Measurements from ENCODE around the gene SORBS2.

SORBS2 gene

DNA sequence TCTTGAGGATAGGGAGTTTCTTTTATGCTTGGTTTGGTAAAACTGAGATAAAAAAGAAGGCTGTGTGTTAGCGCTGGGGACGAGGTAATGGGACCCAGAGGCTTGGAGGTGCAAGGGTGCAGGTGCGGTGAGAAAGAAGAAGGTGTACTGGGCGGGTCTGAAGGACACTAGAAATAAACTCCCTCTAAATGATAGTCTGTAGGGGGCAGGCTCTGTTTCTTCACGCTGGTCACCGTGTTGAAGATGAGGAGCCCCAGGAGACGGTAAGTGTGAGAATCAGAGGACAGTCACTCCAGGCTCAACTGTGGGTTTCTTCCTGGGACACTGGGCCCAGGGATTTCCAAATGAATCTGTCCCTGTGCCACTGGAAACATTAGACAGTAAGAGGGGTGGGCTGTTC, 131.4 kb downstream of the SORBS2 start:
- in situ Hi-C loops (cut with MboI; ENCODE audit: low sequenced_read_pairs): no loop called here

DNA sequence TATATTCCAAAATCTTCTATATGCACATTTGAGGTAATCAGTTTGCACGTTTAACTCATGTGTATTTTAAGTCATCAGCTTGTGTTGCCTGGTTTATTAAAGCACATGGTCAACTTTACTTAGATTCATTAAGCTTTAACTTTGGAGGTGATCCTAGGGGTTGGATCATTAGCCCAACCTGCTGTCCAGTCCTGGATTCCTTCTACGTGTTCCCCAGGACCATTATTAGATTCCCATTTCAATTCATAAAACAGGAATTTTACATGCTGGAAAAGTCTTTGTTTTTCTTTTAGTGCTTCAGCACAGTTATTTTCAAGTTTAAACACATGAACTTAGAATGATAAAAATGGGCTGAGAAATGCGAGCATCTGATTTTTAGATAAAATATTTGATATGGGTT, 132.5 kb downstream of the SORBS2 start:
- in situ Hi-C loops (cut with MboI; ENCODE audit: low sequenced_read_pairs): no loop called here

DNA sequence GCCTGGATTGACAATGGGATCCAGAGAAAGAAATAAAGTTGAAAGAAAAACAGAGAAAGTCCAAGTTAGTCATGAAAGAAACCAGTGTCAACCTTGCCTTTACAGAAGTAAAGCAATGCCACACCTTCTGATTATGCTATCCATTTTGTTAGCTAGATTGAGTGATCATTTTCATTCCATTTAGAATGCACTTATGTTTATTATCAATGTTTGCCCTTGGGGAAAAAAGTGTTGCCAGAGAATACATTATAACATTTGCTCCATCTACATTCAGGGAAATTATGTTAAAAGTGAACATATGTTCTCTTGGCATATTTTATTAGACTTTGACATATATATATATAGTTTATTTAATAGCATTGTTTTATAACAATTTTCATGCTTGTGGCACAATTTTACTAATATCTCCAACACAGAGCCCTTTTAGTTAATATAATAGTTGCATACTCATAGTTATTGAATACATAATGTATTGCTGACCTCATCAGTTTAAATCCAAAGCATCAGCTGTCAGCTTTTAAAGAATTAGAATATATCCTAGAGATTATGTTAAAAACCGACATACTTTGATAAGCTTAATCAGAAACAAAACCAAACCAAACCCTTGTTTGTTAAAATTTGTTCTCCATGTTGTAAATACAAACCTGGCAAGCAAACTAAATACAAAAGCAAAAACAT, 134.2 kb downstream of the SORBS2 start:
- in situ Hi-C loops (cut with MboI; ENCODE audit: low sequenced_read_pairs): no loop called here

DNA sequence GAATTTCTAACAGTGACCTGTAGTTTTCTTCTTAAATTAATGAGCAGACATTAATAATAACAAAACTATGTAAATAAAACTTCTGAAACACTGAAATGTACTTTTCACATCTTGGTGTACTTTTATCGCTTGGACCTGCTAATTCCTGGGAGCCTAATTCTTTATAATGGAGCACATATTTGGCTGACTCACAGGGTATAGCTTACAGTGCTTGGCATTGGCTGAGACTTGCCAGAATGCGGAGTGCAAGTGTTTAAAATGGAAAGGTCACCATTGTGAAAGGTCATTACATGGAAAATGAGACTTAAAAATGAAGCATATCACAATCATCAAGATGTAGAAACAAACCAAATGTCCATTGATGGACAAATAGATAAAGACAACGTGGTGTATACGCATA, 139.4 kb downstream of the SORBS2 start:
- in situ Hi-C loops (cut with MboI; ENCODE audit: low sequenced_read_pairs): no loop called here

DNA sequence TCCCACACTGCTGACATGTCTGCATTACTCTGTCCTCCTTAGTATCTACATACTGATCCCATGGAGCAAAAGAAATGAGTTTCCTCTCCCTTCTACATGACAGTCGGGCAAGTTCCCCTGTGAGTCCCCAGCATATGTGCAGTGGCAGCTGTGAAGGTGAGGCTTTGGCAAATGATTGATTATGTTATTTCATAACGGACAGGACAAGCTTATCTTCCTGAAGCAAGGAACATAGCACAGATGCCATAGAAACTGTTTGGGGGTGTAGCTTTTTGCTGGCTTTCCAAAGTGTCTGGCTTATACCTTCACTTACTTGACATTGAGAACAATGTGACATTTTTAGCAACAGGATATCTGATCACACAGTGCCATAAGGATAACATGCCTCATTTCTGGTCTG, 139.8 kb downstream of the SORBS2 start:
- in situ Hi-C loops (cut with MboI; ENCODE audit: low sequenced_read_pairs): no loop called here

DNA sequence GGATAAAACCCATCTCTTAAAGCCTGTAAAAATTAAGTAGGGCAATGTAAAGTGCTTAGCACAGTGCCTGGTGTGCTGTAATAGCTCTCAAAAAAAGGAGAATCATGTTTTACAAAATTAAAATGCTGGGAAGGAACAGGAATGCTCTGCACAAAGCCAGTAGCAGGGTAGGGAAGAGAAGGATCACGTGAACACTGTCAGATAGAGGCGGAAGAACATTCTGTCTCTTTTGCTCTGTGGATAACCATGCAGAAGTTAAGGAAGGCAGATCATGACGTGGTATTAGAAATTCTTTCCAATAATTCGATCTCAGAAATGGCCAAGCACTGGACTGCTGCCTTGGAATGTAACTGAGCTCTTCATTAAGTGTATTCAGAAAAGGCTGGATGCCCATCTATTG, 140.5 kb downstream of the SORBS2 start:
- in situ Hi-C loops (cut with MboI; ENCODE audit: low sequenced_read_pairs): no loop called here

DNA sequence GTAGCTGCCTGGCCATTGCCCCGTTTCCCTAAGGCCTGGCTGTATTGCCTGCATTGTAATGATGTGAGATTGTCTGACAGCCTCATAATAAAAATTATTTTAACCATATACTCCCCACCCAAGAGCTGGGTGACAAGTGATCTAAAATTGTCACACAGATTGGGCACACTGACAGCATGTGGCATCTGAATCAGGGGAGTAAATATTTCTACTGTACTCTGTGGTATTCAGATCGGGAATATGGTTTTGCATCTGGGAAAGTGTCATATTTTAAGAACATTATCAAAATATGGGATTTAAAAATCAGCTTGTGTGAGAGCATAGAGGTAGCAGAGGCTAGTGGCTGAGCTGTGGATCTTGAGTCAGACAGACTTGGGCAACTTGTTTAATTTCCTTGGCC, 140.9 kb downstream of the SORBS2 start:
- in situ Hi-C loops (cut with MboI; ENCODE audit: low sequenced_read_pairs): no loop called here

DNA sequence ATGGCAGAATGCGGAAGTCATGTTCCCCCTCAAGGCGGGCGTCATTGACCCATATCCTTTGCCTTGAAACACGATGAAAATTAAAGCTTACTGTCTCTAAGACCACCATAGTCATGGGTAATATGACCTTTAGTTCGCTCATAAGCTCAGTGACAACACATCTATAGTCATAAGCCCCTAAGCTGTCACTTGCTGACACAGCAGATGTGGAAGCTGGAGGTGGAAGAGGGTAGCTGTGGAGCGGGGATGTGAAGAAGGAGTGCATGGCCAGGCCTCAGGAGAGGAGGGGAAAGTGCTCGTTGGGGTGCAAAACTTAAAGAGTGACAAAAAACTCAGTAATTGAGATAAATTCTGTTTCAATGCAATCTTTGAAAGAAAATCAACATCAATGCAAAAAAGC, 142.7 kb downstream of the SORBS2 start:
- in situ Hi-C loops (cut with MboI; ENCODE audit: low sequenced_read_pairs): no loop called here

DNA sequence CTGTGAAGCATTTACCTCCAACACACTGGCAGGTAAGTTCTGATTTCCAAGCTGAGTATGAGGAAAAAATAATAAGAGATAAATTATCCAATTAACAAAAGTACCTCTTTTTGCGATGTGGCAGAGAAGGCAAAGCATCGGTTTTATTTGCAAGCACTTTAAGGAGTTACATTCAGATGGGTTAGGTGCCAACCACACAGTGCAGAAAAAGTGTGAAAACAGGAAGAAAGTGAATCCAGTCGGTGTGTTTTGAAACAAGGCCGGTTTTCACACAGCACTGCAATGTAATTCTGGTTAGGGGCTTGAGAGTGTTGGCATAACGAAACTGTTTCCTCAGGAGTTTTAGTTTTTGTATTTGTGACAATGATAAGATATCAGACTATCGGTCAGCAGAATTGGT, 145.8 kb downstream of the SORBS2 start:
- in situ Hi-C loops (cut with MboI; ENCODE audit: low sequenced_read_pairs): no loop called here

DNA sequence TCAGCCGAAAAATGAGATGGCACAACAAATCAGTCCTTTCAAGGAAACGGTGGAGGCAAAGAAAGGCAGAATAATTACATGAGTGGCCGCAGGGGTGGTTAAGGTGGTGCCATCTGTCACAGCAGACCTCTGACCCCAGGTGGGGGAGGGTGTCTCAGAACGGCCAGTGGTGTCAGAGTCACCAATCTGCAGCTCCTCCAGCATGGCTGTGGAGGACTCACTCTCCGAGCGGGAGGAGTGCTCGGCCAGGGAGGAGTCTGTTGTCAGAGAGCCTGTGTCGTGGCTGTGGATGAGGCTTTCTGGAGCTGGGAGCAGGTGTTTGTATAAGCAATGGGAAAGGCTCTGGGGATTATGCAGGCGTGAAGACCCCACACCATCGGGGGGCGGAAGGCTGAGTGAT, 146.3 kb downstream of the SORBS2 start:
- in situ Hi-C loops (cut with MboI; ENCODE audit: low sequenced_read_pairs): no loop called here

DNA sequence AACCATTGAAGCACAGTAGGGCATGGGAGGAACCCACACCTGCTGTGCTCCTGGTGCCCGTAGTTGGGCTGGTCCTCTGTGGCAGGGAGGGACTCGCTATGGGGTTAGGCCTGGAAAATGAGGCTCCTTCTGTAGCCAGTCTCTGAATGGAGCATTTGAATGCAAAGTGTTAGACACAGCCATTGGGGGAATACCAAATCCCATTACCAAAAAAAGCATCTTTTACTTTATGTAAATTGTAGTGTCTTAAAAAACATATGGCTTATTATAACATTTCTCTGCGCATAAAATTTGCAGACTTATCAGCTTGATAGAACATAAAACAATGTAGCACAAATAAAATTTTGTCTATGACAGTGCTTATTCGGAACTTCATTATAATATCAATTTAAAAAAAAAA, 147.5 kb downstream of the SORBS2 start:
- in situ Hi-C loops (cut with MboI; ENCODE audit: low sequenced_read_pairs): no loop called here

DNA sequence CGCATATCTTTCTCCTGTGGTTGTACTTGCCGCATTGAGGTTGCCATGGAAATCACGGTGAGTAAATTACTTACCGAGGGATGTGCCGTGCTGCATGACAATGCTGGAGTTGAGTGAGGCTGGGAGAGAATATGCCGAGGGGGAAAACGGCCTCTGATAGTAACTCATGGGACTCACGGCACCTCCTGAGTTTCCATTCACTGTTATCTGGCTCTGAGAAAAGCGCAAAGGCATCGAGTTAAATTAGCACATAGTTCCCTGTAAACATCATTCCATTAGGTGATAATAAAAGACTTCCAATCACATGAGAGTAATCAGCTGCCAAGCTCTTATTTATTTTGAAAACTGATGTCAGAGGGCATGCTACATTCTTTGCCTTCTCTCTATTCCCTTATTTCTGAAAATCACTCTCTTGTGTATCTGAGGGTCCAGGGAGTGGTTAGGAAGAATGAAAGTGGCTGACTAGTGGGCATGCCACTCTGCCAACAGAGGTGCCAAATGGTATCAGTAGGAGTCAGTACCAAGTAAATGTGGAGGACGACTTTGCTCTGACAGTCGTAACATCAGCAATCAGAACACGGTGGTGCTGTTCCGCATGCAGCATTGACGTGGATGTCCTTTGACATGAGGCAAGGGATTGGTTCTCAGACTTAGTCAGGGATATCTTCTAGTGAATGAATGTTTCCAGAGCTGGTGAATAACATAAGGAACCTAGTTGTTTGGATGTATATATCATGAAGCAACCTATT, 149.8 kb downstream of the SORBS2 start:
- in situ Hi-C loops (cut with MboI; ENCODE audit: low sequenced_read_pairs): no loop called here

DNA sequence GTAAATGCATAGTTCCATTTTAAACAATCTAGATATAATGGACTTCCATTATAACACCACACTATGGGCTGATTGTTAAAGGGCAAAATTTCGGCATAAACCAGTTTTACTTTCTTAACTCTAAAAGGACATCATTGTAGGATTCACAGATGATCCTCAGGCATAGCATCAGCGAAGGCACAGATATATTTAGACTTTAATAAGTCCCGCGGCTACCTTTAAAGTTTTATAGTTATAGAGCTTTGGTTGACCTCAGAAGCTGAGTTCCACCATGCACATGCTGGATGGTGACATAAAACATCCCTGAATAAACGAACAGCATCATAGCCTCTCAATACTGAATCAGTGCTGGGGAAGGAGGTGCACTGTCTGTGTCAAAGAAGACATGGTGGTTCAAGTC, 151.7 kb downstream of the SORBS2 start:
- in situ Hi-C loops (cut with MboI; ENCODE audit: low sequenced_read_pairs): no loop called here

DNA sequence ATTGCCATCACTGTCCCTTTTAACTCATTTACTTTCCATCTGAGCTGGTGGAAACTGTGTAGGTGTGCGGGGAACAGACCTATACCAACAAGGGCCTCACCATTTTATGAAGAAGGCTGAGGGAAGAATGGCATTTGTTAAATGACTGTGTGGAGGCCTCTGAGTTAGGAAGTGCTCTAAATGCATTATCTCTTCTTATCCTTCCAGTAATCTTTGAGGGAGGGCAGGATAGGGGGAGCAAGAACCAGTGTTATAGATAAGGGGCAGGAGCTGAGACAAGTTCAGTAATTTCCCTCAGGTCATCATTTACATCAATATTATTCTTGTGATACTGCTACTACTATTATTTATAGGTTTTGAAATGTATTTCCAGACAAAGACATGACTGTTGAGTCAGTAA, 154.3 kb downstream of the SORBS2 start:
- in situ Hi-C loops (cut with MboI; ENCODE audit: low sequenced_read_pairs): no loop called here

DNA sequence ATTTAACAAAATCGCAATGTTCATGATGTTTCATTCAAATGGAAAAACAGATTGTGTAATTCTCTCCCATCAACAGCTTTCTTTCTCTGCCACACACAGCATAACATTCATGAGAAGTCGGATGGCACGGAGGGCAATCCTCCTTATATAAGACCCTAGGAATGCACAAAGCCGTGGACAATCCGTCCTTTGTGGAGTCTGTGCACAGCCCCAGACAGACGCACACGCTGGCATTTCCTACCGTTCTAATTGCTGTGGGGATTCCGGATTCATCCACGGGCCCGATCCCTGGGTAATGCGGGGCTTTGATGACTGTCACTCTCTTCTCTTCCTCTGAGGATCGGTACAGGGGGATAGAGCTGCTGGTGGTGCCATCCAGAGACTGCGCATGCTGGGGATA, 154.8 kb downstream of the SORBS2 start:
- in situ Hi-C loops (cut with MboI; ENCODE audit: low sequenced_read_pairs): no loop called here

DNA sequence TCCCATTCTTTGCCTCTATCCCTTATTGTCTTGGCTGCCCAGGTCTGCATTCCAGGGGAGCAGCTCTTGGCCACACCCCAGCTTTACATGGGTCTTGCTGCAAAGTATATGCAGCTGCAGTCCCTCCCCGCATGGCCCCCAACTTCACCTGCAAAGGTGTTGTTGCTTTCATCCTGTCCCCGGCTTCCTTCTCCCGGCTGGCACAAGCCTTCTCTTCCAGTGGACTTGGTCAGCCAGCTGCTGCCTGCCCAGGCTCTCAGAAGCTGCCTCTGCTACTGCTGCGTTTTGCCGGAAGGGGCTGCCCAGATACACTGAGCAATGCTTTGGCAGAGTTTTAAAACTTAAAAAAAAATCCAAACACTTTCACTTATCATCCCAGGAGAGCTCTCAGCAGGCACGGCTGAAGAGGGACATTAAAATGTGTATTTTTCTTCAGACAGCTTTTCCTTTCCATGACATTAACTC, 155.5 kb downstream of the SORBS2 start:
- in situ Hi-C loops (cut with MboI; ENCODE audit: low sequenced_read_pairs): no loop called here

DNA sequence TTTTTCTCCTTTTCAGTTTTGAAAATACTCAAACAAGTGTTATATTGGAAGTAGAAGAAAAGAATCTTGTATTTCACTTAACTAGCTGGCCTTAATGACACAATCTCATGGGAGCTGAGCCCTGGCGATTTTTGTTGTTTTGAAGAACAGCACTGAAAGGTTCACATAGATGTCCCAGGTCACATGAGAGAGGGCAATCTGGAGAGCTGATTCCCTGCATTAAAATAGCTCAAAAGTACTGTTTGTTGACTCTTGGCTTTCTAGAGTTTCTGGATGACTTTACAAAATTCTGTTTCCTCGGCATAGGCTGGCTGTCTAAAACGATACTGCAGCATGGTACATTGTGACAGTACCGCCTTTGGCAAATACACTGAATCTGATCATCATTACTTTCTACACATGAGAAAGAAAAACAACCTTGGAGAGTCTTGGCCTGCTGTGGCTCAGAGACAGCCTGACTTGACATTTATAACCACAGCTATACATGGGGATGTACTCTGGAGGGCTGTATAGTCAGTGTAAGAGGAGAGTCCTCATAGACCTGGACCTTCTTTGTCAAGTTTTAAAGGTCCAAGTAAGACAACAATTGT, 156.9 kb downstream of the SORBS2 start:
- in situ Hi-C loops (cut with MboI; ENCODE audit: low sequenced_read_pairs): no loop called here

DNA sequence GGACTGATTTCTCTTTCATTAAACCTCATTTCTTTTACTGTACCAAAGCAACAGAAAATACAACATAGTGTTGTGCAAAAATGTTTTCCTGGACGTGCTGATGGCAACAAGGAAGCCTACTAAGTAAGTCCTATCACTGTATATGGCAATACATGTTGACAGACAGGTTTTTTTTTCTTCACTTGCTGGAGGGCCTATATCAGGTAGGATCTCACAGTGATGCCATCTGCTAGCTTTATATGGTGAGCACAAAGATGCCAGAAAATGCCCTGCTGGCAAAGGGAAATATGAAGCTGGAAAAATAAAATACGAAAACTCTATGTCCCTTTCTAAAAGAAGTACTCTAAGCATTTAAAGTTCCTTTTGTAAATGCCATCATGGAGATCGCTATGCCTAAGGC, 157.7 kb downstream of the SORBS2 start:
- in situ Hi-C loops (cut with MboI; ENCODE audit: low sequenced_read_pairs): no loop called here

DNA sequence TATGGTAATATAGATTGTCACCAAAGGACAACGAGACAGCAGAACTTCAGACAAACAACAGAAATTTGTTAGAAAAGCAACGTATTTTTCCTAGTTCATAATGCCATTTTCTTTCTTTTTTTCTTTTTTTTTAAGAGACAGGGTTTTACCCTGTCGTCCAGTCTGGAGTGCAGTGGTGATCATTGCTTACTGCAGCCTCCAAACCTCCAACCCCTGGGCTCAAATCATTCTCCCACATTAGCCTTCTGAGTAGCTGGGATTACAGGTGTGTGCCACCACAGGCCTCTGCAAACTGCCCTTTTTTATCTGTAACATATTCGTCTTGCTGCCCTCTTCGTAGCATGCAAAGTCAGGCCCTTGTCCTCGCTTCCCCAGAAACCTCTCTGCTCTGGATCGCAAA, 160.1 kb downstream of the SORBS2 start:
- in situ Hi-C loops (cut with MboI; ENCODE audit: low sequenced_read_pairs): no loop called here

DNA sequence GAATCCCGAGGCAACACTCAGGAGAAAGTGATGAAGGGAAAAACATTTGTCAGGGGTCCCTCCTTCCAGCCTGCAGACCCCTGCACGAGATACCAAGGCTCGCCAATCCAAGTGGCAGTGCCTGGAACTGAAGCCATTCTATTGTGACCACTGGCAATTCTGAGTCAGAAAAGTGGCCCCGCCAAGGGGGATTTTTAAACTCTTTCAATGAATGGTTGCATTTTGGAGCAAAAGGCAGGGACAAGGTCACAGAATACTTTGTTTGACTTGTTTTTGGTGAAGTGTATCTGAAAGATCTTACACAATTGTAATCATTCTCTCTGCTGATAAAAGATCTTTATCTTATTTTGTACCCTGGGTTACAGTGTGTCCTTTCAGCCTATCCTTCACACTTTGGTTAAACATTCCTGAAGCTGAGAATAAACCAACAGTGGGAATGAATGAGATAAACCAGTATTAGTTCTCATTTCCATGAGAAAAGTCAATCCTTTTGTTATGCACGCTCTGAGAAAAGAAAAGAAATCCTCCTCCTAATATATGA, 160.8 kb downstream of the SORBS2 start:
- in situ Hi-C loops (cut with MboI; ENCODE audit: low sequenced_read_pairs): no loop called here

DNA sequence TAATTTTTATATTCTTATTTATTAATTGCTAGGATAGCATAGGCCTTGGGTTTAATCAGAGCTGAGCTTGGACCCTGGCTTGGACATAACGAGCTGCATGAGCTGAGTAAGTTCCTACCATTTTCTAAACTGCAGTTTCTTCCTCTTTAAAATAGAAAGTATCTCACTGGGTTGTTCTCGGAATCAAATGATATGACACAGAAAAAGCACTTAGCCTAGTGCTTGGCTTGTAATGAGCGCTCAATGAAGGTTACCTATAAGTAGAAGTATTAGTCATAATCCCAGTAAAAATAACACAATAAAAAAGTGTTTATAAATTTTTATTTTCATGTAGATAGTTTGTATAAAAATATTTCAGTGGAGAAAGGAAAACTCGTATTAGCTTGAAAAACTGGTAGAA, 163.4 kb downstream of the SORBS2 start:
- in situ Hi-C loops (cut with MboI; ENCODE audit: low sequenced_read_pairs): no loop called here

DNA sequence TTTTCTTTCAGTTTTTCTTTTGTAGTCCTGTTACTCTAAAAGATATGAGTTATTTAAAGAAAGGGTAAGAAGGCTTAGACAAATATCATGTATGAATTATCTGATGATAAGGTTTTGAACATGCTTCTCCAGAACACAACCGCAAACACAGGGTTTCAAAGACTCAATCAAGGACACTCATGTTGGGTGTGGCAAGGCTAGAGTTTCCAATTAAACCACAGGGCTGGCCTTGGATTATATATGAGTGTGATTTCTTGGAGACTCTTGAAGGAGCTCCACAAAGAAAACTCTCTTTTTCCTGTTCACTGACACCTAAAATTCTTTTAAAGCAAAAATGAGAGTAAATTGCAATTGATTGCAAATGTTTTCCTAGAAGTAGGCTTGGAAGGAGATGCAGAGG, 166.6 kb downstream of the SORBS2 start:
- in situ Hi-C loops (cut with MboI; ENCODE audit: low sequenced_read_pairs): no loop called here
